ENCODE measurements around the gene APOOL.

The APOOL gene

GRCh38 chrX:85020216-85020615 is 16.5 kb downstream of the APOOL start:
- FAIRE-seq (no peak), DNase-seq (ENCODE audit: insufficient read length, low spot score) (no peak)
- TF ChIP-seq POLR2AphosphoS5 (IDR thresholded peaks at IDR 0.05; ENCODE audit: low read depth, low read length) (no peak), POLR2A (IDR thresholded peaks at IDR 0.05; ENCODE audit: low read depth, low read length) (no peak), TAF1 (IDR thresholded peaks at IDR 0.05; ENCODE audit: low read depth, low read length) (no peak), SPI1 (IDR thresholded peaks at IDR 0.05; ENCODE audit: low read depth, low read length) (no peak), POU2F2 (IDR thresholded peaks at IDR 0.05; ENCODE audit: low read depth, low read length) (no peak), PAX5 (IDR thresholded peaks at IDR 0.05; ENCODE audit: insufficient read depth, low read length, severe bottlenecking) (no peak)

DNA sequence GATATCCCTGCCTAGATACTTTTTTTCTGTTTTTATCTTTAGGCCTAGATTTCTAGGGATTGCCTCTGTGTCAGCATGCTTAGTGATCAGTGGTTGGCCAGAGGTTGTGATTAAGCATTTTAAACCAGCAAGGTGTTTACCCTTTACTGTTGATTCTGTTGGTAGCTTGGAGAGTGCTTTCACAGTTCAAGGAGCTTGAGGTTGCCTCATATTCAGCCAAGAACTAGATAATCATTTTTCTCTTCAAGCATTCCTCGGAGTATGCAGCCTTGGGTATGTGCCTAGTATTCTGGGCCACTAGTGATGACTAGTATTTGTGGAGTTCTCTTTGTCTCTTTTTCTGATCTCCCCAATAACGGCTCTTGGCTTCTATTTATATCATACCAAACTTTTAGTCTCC is 20.4 kb downstream of the APOOL start:
- no peak for DNase-seq (ENCODE audit: insufficient read length, low spot score)
- no peak for FAIRE-seq
- TF ChIP-seq SPI1 (IDR thresholded peaks at IDR 0.05; ENCODE audit: low read depth, low read length) = no peak
- no peak for TF ChIP-seq TAF1 (IDR thresholded peaks at IDR 0.05; ENCODE audit: low read depth, low read length)
- no peak for TF ChIP-seq POLR2A (IDR thresholded peaks at IDR 0.05; ENCODE audit: low read depth, low read length)
- no peak for TF ChIP-seq POU2F2 (IDR thresholded peaks at IDR 0.05; ENCODE audit: low read depth, low read length)
- TF ChIP-seq POLR2AphosphoS5 (IDR thresholded peaks at IDR 0.05; ENCODE audit: low read depth, low read length) = no peak
- TF ChIP-seq PAX5 (IDR thresholded peaks at IDR 0.05; ENCODE audit: insufficient read depth, low read length, severe bottlenecking) = no peak

DNA sequence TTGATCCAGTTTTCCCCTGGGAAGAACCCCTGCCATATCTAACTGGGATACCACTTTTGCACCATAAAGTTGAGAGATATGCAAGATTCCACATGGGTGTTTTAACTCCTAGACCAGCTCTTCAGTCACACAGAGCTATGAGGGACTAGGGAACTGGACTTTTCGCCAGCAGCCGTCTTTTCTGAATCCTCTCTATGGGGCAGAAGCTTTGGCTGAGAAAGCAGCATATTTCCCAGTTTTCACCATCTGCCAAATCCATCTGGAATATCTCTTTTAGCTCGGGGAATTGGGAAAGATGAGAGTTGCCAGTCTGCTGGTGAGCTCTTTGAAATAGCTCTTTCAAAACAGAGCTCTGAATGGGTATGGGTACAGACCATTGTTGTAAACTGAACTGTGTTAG is 20.9 kb downstream of the APOOL start:
- DNase-seq (ENCODE audit: insufficient read length, low spot score) (no peak), FAIRE-seq (no peak)
- no peak for TF ChIP-seq TAF1 (IDR thresholded peaks at IDR 0.05; ENCODE audit: low read depth, low read length)
- no peak for TF ChIP-seq PAX5 (IDR thresholded peaks at IDR 0.05; ENCODE audit: insufficient read depth, low read length, severe bottlenecking)
- no peak for TF ChIP-seq SPI1 (IDR thresholded peaks at IDR 0.05; ENCODE audit: low read depth, low read length)
- no peak for TF ChIP-seq POLR2AphosphoS5 (IDR thresholded peaks at IDR 0.05; ENCODE audit: low read depth, low read length)
- TF ChIP-seq POLR2A (IDR thresholded peaks at IDR 0.05; ENCODE audit: low read depth, low read length) = no peak
- no peak for TF ChIP-seq POU2F2 (IDR thresholded peaks at IDR 0.05; ENCODE audit: low read depth, low read length)

DNA sequence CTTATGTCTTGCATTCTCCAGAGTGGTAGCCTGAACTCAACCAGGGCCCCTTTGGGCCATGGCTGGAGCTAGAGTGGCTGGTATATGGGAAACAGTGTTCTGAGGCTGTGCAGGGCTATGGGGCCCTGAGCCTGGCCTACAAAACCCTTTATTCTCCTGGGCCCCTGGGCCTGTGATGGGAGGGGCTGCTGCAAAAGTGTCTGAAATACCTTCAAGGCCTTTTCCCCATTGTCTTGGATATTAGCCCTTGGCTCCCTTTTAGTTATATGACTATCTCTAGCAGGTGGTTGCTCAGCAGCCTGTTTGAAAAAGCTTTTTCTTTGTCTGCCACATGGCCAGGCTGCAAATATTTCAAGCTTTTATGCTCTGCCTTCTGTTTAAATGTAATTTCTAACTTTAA is 22.5 kb downstream of the APOOL start:
- DNase-seq (ENCODE audit: insufficient read length, low spot score) = no peak
- TF ChIP-seq POLR2AphosphoS5 (IDR thresholded peaks at IDR 0.05; ENCODE audit: low read depth, low read length) = no peak
- no peak for TF ChIP-seq SPI1 (IDR thresholded peaks at IDR 0.05; ENCODE audit: low read depth, low read length)
- no peak for TF ChIP-seq POLR2A (IDR thresholded peaks at IDR 0.05; ENCODE audit: low read depth, low read length)
- TF ChIP-seq PAX5 (IDR thresholded peaks at IDR 0.05; ENCODE audit: insufficient read depth, low read length, severe bottlenecking) = no peak
- no peak for TF ChIP-seq TAF1 (IDR thresholded peaks at IDR 0.05; ENCODE audit: low read depth, low read length)
- TF ChIP-seq POU2F2 (IDR thresholded peaks at IDR 0.05; ENCODE audit: low read depth, low read length) = no peak
- no peak for FAIRE-seq

DNA sequence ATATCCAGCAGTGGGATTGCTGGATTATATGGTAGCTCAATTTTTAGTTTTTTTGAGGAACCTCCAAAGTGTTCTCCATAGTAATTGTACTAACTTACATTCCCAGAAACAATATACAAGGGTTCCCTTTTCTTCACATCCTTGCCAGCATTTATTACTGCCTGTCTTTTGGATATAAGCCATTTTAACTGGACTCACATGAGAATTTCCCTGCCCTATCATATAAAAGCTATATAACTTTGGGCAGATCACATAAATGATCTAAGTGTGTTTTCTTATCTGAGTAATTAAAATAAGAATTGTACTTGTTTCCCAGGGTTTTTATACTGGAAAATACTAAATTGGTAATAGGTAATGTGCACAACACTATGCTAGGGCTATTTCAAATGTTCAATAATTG is 25.4 kb downstream of the APOOL start:
- peak; percentile 62 for FAIRE-seq
- no peak for TF ChIP-seq POU2F2 (IDR thresholded peaks at IDR 0.05; ENCODE audit: low read depth, low read length)
- no peak for TF ChIP-seq TAF1 (IDR thresholded peaks at IDR 0.05; ENCODE audit: low read depth, low read length)
- no peak for TF ChIP-seq SPI1 (IDR thresholded peaks at IDR 0.05; ENCODE audit: low read depth, low read length)
- no peak for TF ChIP-seq POLR2A (IDR thresholded peaks at IDR 0.05; ENCODE audit: low read depth, low read length)
- TF ChIP-seq PAX5 (IDR thresholded peaks at IDR 0.05; ENCODE audit: insufficient read depth, low read length, severe bottlenecking) = no peak
- TF ChIP-seq POLR2AphosphoS5 (IDR thresholded peaks at IDR 0.05; ENCODE audit: low read depth, low read length) = no peak
- DNase-seq (ENCODE audit: insufficient read length, low spot score) = no peak

DNA sequence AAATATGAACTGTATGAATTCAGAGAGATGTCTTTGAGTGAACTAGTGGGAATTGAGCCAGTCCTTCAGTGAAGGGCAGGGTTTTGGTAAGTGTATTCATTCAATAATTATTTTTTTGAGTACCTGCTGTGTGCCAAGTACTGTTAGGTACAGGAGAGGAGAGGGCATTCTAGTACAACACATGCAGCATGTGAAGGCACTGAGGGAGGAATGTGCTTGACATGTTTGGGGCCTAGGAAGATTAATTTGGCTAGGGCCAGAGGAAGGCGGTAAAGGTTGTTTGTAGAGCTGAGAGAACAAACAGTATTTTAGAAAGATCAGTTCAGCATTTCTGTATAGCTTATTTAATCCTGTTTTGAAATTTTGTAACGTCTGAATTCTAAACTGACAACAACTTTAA is 27.8 kb downstream of the APOOL start:
- no peak for FAIRE-seq
- DNase-seq (ENCODE audit: insufficient read length, low spot score) = no peak
- TF ChIP-seq SPI1 (IDR thresholded peaks at IDR 0.05; ENCODE audit: low read depth, low read length) (no peak), TAF1 (IDR thresholded peaks at IDR 0.05; ENCODE audit: low read depth, low read length) (no peak), POLR2AphosphoS5 (IDR thresholded peaks at IDR 0.05; ENCODE audit: low read depth, low read length) (no peak), POLR2A (IDR thresholded peaks at IDR 0.05; ENCODE audit: low read depth, low read length) (no peak), POU2F2 (IDR thresholded peaks at IDR 0.05; ENCODE audit: low read depth, low read length) (no peak), PAX5 (IDR thresholded peaks at IDR 0.05; ENCODE audit: insufficient read depth, low read length, severe bottlenecking) (no peak)

DNA sequence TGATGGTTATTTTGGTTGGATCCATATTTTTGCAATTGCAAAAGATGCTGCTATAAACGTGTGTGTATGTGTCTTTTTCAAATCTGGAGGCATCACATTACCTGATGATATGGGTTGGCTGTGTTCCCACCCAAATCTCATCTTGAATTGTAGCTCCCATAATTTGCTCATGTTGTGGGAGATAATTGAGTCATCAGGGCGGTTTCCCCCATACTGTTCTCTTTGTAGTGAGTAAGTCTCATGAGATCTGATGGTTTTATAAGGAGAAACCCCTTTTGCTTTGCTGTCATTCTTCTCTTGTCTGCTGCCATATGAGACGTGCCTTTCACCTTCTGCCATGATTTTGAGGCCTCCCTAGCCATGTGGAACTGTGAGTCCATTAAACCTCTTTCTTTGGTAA is 33.4 kb downstream of the APOOL start:
- FAIRE-seq = no peak

DNA sequence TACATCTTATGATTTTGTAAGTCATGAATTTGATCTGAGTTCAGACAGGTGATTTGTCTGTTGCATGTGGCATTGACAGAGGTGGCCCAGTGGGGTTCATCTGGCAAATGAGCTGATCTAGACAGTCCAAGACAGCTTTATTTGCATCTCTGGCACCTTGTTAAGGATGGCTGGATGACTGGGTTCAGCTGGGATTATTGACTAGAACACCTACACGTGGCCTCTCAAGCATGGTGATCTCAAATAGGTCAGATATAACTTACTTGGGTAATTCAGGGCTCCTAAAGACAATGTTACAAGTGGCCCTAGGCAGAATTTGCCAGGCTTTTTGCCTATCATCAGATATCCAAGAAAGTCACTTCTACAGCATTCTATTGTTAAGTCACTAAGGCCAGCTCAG is 48.0 kb downstream of the APOOL start:
- DNase-seq (ENCODE audit: insufficient read length, low spot score) (no peak), FAIRE-seq (peak; percentile 71)

More for the DNA sequence above, 33.4 kb downstream of the APOOL start:
- no peak for DNase-seq (ENCODE audit: insufficient read length, low spot score)
- no peak for TF ChIP-seq PAX5 (IDR thresholded peaks at IDR 0.05; ENCODE audit: insufficient read depth, low read length, severe bottlenecking)
- TF ChIP-seq POU2F2 (IDR thresholded peaks at IDR 0.05; ENCODE audit: low read depth, low read length) = no peak
- TF ChIP-seq TAF1 (IDR thresholded peaks at IDR 0.05; ENCODE audit: low read depth, low read length) = no peak
- TF ChIP-seq POLR2AphosphoS5 (IDR thresholded peaks at IDR 0.05; ENCODE audit: low read depth, low read length) = no peak
- TF ChIP-seq POLR2A (IDR thresholded peaks at IDR 0.05; ENCODE audit: low read depth, low read length) = no peak
- no peak for TF ChIP-seq SPI1 (IDR thresholded peaks at IDR 0.05; ENCODE audit: low read depth, low read length)

GRCh38 chrX:85052205-85052604 is 48.5 kb downstream of the APOOL start:
- DNase-seq (ENCODE audit: insufficient read length, low spot score) (no peak), FAIRE-seq (peak; percentile 48)
- TF ChIP-seq POU2F2 (IDR thresholded peaks at IDR 0.05; ENCODE audit: low read depth, low read length) (no peak), POLR2AphosphoS5 (IDR thresholded peaks at IDR 0.05; ENCODE audit: low read depth, low read length) (no peak), POLR2A (IDR thresholded peaks at IDR 0.05; ENCODE audit: low read depth, low read length) (no peak), TAF1 (IDR thresholded peaks at IDR 0.05; ENCODE audit: low read depth, low read length) (no peak), PAX5 (IDR thresholded peaks at IDR 0.05; ENCODE audit: insufficient read depth, low read length, severe bottlenecking) (no peak), SPI1 (IDR thresholded peaks at IDR 0.05; ENCODE audit: low read depth, low read length) (no peak)

More for the DNA sequence above, 48.0 kb downstream of the APOOL start:
- TF ChIP-seq POU2F2 (IDR thresholded peaks at IDR 0.05; ENCODE audit: low read depth, low read length) (no peak), SPI1 (IDR thresholded peaks at IDR 0.05; ENCODE audit: low read depth, low read length) (no peak), TAF1 (IDR thresholded peaks at IDR 0.05; ENCODE audit: low read depth, low read length) (no peak), POLR2AphosphoS5 (IDR thresholded peaks at IDR 0.05; ENCODE audit: low read depth, low read length) (no peak), PAX5 (IDR thresholded peaks at IDR 0.05; ENCODE audit: insufficient read depth, low read length, severe bottlenecking) (no peak), POLR2A (IDR thresholded peaks at IDR 0.05; ENCODE audit: low read depth, low read length) (no peak)
